OCI-LY1 (cell line): ENCODE data around the gene HTR1D.

ENCODE experiments used
- CTCF ChIP-seq: fragments of 200-600 bp; sonication (generic), shearing (Covaris generic); IDR thresholded peaks from 2 replicates; pipeline ENCODE4 v1.5.1; 2017; ENCODE audit warnings: mild to moderate bottlenecking, antibody characterized with exemption, low read length, moderate library complexity, mixed read lengths
- EZH2 ChIP-seq: fragments of 200-600 bp; sonication (generic), shearing (Covaris generic); IDR thresholded peaks from 2 replicates; pipeline ENCODE4 v1.8.0; 2017; ENCODE audit warnings: borderline replicate concordance, mixed run types, mild to moderate bottlenecking, antibody characterized with exemption, low read length, moderate library complexity, mixed read lengths

GRCh38 chr1:23178414-23178813 lies 38.9 kb downstream of the HTR1D start:
- no peak for TF ChIP-seq CTCF
- TF ChIP-seq EZH2 = no peak
